Stimulated activated CD4-positive, alpha-beta T cell treated with anti-CD3 and anti-CD28 coated beads, Interleukin-12 subunit alpha, Interleukin-12 subunit beta, amount 100 ng/mL, for 4 hours (primary cell): ENCODE results near the gene HMOX1.

ENCODE experiments used
- DNase-seq: peaks from one replicate; pipeline ENCODE4 v3.0.0-alpha.2; 2020

HMOX1 gene

GRCh38 chr22:35409783-35410662, 29.1 kb downstream of the HMOX1 start:
- DNase-seq = no peak

- no peak for DNase-seq
Measured at GRCh38 chr22:35410663-35411034, 29.8 kb downstream of the HMOX1 start.

GRCh38 chr22:35411102-35411501, 30.2 kb downstream of the HMOX1 start:
- DNase-seq = no peak

- DNase-seq = no peak
Measured at GRCh38 chr22:35413624-35414023, 32.7 kb downstream of the HMOX1 start.

- DNase-seq = no peak
Measured at GRCh38 chr22:35417606-35418005, 36.7 kb downstream of the HMOX1 start.

- no peak for DNase-seq
Measured at GRCh38 chr22:35418088-35418487, 37.2 kb downstream of the HMOX1 start.

- no peak for DNase-seq
Measured at GRCh38 chr22:35418731-35419130, 37.8 kb downstream of the HMOX1 start.

GRCh38 chr22:35419756-35420155, 38.9 kb downstream of the HMOX1 start:
- DNase-seq = no peak

- no peak for DNase-seq
Measured at GRCh38 chr22:35421121-35421520, 40.2 kb downstream of the HMOX1 start.

- no peak for DNase-seq
Measured at GRCh38 chr22:35422145-35422544, 41.2 kb downstream of the HMOX1 start.

GRCh38 chr22:35422936-35423335, 42.0 kb downstream of the HMOX1 start:
- DNase-seq = no peak

- no peak for DNase-seq
Measured at GRCh38 chr22:35424081-35424480, 43.2 kb downstream of the HMOX1 start.

GRCh38 chr22:35424761-35425160, 43.9 kb downstream of the HMOX1 start:
- DNase-seq = no peak

GRCh38 chr22:35425546-35425945, 44.6 kb downstream of the HMOX1 start:
- DNase-seq = no peak

- no peak for DNase-seq
Measured at GRCh38 chr22:35425971-35426800, 45.3 kb downstream of the HMOX1 start.

GRCh38 chr22:35426801-35427140, 45.9 kb downstream of the HMOX1 start:
- no peak for DNase-seq

- DNase-seq = peak; percentile 66
Measured at GRCh38 chr22:35430897-35431322, 50.0 kb downstream of the HMOX1 start.

- no peak for DNase-seq
Measured at GRCh38 chr22:35431483-35432227, 50.8 kb downstream of the HMOX1 start.

- no peak for DNase-seq
Measured at GRCh38 chr22:35432228-35432905, 51.5 kb downstream of the HMOX1 start.

- no peak for DNase-seq
Measured at GRCh38 chr22:35434061-35434710, 53.3 kb downstream of the HMOX1 start.

GRCh38 chr22:35435201-35435740, 54.4 kb downstream of the HMOX1 start:
- DNase-seq = no peak

GRCh38 chr22:35436421-35436820, 55.5 kb downstream of the HMOX1 start:
- no peak for DNase-seq
